H1 (cell line): ENCODE data around the gene ATPAF2. TPM values are rescaled to one million over a fixed set of nuclear protein-coding genes. Genes with fewer than 3 reads are reported as not detected.

Experiments
- BACH1 ChIP-seq: IDR thresholded peaks from 2 replicates; pipeline ENCODE4 v1.6.1; 2012; ENCODE audit warnings: low read length, improper control_type of control experiment
- CHD1 ChIP-seq: IDR thresholded peaks from 2 replicates; pipeline ENCODE4 v1.6.1; 2012; ENCODE audit warnings: low read depth, low read length, improper control_type of control experiment
- PHF8 ChIP-seq: fragments of 200-600 bp; sonication (generic); conservative IDR thresholded peaks from 2 replicates; pipeline ENCODE4 v1.7.1; 2012; ENCODE audit warnings: low read depth, mild to moderate bottlenecking, inconsistent platforms, low read length, moderate library complexity
- SIX5 ChIP-seq: IDR thresholded peaks from 2 replicates; pipeline ENCODE4 v1.6.1; 2011; ENCODE audit warnings: mild to moderate bottlenecking, low read depth, low read length
- TAF7 ChIP-seq: optimal IDR thresholded peaks from 2 replicates; pipeline ENCODE3; 2011; ENCODE audit warnings: low read depth, mild to moderate bottlenecking, inconsistent platforms, low read length, moderate library complexity, borderline replicate concordance
- polyA plus RNA-seq, 7 experiments: library from polyadenylated mRNA; depleted of rRNA in 3 of 7; stranded (reverse) in 5 of 7; unstranded in 2 of 7; fragments of >200 nt in 5 of 7; fragments of 200-250 nt in 2 of 7; gene quantifications; 1 replicate in 5 of 7; 2 replicates in 1 of 7; 4 replicates in 1 of 7; pipeline versions ENCODE4 v1.2.1 to v1.2.3, GENCODE V29; 2011 to 2013; ENCODE audit warnings: missing spikeins in 2 of 7, mixed read lengths in 2 of 7
- total RNA-seq: library from RNA; stranded (reverse); fragmentation: NEBNext Ultra II Directional; extraction: Animal tissue kit (Norgen Biotek cat#: 25700); gene quantifications from 2 replicates; pipeline ENCODE4 v1.2.1, GENCODE V29; 2021

The ATPAF2 gene
- total and polyA plus RNA-seq, 2 of the 8 experiments (the other 6 are each of a cell fraction or from before 2014, with no cell fraction given) = 19.6 to 22.9 TPM

GRCh38 chr17:18044609-18045008 lies 5.6 kb upstream of the ATPAF2 start (continued):
- TF ChIP-seq TAF7 = no peak
- no peak for TF ChIP-seq BACH1
- no peak for TF ChIP-seq CHD1
- TF ChIP-seq PHF8 = no peak
- TF ChIP-seq SIX5 = no peak
